DMS153 treated with DMSO at 0.1 percent for 48 hours (cell line): ENCODE measurements around the gene TRAPPC12.
"Not testable (repeated sequence)": the region's sequence is repeated elsewhere in the genome, so short reads cannot be mapped to it uniquely, and the experiment has no call there.

Experiments
- DNase-seq: peaks from one replicate; lab custom pipeline; 2025; ENCODE audit not compliant: unreplicated experiment; lab: John Stamatoyannopoulos, UW

The TRAPPC12 gene

DNA sequence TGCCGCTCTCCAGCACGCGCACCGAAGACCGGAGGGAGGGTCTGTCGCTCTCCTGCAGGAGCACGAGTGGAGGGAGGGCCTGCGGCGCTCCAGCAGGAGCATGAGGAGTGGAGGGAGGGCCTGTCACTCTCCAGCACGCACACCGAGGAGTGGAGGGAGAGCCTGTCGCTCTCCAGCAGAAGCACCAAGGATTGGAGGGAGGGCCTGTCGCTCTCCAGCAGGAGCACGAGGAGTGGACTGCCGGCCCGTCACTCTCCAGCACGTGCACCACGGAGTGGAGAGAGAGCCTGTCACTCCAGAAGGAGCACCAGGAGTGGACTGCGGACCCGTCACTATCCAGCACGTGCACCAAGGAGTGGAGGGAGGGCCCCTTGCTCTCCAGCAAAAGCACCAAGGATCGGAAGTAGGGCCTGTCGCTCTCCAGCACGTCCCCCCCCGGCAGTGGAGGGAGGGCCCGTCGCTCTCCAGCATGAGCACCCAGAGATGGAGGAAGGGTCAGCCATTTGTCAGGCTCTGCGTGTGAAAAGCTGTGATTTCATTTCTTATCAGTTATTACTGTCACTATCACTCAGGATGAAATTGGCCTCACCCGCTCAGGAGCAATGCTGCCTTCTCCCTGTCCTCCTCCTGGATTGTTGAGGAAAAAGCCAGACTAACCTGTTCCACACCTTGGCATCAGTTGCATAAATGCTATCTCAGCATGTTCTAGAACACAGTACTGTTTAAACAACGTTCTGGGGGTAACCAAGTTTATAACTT is 103.9 kb downstream of the TRAPPC12 start:
- DNase-seq, result peak; percentile 97

DNA sequence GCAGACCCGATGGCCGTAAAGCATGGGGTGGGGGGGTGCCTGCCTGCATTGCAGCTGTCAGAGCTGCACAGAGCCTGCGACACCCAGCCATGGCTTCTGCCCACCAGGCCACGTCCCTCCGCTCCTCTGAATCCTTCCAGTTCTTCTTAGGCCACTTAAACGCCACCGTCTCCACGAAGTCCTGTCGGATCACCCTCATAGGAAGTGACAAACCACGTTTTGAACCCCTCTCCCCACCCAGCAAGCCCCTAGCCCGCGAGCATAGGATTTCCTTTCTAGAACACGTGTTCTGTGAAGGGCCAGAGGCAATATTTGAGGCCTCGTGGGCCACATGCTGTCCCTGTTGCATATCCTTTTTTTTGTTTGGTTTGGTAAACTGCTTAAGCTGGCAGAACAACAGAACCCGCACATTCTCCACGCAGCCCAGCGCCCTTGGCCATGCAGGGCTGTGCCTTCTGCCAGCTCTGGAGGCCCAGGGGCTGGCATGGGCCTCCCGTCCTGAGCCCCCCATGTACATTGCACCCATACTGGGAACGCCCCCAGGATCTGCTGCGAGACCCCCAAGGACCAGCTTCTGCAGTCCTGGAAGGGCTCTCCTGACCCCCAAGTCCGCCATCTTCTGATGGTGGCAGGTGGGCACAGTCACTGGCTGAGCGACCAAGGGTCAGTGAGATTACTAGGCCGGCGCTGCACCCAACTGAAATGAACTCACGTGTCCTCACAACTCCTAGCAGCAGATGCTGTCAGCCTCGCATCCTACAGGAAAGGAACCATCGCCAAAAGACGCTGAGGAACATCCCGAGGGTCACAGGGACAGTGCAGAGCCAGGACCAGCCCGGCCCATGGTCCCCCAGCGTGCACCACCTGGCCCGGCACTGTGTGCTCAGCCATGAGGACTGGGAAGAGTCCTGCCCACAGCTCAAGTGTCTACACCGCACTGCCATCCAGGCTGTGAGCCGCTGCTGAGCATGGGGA is 104.8 kb downstream of the TRAPPC12 start:
- DNase-seq, result no peak

DNA sequence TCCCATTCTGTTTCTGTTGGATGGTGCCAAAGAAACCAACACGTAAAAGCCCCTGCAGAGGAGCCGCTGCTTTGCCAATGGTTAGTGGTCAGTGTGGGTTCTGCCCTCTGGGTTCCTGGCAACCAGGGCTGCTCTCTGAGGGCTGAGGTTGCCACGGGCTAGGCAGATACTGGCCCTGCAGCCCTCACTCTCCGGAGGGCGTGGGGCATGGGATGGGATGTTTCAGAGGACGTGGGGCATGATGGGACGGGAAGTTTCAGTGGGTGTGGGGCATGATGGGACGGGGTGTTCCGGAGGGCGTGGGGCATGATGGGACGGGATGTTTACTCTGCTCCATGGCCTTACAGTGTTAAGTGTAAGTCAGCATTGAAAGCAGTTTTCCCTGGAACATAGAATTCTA is 105.7 kb downstream of the TRAPPC12 start:
- DNase-seq, result no peak

DNA sequence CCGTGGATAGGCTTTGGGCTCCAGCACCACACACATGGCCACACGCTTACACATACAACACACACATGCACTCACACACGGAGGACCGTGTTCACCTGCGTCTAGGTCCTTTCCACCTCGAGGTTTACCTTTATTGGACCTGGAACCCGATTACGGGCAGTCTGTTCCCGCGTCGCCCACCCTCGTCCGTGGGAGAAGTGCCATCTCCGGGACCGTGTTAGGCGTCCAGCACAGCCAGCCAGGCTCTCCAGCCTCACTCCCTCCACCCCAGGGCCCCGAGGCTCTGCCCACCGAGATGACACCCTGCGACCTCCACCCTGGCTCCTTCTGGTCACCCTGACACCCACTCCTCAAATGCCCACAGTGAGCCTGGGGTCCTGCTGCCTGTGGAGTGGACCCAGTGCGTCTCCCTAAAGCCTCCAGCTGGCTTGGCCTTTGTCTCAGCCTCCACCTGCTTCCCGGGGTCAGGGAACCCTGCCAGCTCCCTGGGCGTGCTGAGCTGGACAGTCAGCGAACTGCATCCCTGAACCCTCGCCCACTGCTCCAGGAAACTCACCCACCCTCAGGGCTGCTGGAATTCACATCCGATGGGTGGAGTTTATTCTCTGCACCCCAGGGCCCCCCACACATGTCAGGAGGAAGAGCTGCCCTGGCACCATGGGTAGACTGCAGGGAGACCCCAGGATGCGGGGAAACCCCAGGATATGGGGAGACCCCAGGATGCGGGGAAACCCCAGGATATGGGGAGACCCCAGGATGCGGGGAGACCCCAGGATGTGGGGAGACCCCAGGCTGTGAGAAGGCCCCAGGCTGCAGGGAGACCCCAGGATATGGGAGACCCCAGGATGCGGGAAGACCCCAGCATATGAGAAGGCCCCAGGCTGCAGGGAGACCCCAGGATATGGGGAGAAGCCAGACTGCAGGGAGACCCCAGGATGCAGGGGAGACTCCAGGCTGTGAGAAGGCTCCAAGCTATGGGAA is 106.8 kb downstream of the TRAPPC12 start:
- no peak for DNase-seq

DNA sequence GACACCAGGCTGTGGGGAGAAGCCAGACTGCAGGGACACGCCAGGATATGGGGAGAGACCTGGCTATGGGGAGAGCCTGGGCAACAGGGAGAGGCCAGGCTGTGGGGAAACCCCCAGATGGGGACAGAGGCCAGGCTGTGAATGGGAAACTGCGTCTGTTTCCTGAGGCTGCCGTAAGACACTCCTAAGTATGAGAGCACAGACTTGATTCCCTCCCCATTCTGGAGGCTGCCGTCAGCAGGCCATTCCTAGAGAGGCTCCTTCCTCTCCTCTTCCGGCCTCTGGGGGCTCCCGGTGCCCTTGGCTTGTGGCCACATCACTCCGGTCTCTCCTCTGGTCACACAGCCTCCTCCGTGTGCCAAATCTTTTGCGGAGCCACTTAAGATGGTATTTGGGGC is 107.5 kb downstream of the TRAPPC12 start:
- no peak for DNase-seq

DNA sequence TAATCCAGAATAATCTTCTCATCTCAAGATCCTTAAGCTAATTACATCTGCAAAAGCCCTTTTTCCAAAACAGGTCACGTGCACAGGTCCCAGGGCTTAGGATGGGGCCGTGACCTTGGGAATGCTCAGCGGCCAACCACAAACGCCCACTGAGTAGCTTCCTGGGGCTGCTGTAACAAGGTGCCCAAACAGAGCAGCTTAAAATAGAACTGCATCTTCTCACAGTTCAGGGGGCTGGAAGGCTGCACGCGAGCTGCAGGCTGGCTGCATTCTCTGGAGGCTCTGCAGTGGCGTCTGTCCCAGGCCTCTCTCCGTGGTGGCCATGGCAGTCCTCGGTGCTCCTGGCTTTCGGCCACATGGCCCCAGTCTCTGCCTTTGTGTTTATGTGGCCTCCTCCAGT is 107.9 kb downstream of the TRAPPC12 start:
- DNase-seq, result no peak

DNA sequence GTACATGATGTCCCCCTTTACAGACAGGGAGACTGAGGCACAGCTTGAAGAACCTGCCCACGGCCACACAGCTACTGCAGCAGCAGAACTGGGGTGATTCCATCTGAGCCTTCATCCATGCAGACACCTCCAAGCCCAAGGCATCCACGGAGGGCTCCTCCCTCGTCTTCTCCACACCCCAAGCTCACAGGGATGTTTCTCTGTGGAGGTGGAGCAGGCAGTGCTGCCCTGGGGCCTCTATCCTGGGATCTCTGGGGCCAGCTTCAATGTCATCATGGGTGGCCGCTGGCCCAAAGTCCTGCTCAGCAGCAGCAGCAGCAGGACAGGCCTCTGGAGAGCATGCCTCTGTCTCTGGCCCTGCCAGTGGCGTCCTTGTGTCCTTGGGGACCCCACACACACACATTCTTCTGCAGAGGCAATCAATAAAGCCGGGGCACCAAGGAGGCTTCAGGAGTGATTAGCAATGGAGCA is 108.6 kb downstream of the TRAPPC12 start:
- no peak for DNase-seq

DNA sequence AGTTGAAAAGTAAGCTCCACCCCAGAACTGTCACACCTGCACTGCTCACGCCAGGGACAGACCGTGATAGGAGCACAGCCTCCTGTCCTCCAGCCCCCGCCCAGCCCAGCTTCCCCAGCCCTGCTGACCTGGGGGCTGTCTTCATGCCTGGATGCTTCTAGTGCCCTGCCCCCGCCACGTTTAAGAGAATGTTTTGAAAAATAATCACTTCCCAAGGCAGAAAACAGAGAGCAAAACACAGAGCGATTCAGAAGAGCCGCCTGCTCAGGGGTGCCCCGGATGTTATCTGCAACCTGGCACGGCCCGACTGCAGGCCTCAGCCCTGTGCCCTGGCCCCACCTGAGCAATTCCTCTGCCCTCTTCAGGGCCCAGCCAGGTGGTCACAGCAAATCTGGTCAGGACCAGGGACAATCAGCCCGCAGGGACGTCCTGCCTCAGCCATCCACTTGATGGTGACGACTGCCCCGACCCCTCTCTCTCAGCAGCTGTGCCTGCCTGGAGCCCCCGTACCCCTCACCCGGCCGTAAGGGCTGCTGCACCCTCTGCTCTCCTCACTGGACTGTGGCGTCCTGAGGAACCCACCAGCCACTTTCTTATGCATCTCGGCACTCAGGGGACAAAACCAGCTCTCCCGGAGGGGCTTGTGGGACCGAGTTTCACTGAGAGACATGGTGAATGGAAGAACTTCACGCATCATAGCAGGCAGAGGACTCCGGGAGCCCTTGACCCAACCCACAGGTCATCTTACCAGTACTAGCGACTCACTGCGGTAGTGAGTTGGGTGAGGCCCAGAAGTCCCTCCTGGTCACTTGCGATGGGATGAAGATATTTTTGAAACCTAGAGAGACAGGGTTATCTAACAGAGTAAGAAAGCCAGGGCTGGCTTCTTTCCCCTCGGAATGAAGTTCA is 109.6 kb downstream of the TRAPPC12 start:
- DNase-seq, result no peak

DNA sequence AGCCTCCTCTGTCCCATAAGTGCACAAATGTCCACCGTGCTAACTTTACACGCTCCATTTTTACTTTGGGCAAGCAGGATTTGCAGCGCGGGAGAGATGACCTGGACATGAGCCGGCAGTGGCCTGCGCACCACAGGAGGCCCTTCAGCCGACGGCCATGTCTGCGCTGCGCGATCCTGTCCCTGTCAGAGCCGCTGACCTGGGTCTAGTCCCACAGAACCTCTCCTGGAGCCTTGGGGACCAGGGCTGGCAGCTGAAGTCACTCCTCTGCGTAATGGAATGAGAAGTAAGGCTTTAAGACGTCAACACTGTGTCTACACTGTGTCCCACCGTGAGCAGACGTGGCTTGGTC is 110.2 kb downstream of the TRAPPC12 start:
- DNase-seq, result no peak

DNA sequence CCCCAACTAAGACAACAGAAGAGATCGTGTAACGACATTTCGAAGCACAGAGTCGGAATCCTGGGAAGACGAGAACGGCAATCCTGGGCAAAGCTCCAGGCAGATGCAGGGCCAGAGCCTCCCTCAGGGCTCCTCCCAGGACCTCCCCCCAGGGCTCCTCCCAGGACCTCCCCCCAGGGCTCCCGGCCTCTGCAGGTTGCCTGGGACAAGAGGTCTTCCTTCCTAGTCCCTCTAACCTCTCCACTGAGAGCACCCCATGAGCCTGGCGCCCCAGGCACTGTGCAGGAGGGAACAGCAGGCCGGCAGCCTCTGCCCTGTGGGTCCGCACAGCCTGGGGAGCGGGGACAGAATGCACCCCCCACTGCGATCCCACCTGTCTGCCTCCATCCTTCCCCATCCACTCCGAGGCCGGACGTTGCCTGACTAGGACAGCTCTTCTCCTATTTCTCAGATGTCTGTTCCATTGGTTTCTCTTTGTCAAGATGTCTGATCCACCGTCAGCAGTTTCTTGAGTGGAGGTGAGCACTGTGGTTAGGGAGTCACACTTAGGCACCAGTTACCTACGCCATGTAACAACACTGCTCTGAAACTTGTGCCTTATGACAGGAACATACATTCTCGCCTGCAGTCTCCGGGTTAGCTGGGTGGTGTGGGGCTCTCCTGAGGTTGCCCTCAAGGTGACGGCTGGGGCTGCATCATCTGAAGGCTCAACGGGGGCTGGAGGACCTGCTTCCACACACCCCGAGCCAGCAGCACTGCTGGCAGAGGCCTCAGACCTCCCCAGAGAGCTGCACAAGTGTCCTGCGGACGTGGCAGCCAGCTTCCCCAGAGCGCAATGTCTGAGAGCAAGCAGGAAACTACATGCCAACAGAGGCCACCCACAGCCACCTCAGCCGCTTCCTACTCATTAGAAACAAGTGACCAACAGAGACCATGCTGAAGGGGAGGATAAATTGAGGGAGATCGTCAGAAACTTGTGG is 111.0 kb downstream of the TRAPPC12 start:
- no peak for DNase-seq

DNA sequence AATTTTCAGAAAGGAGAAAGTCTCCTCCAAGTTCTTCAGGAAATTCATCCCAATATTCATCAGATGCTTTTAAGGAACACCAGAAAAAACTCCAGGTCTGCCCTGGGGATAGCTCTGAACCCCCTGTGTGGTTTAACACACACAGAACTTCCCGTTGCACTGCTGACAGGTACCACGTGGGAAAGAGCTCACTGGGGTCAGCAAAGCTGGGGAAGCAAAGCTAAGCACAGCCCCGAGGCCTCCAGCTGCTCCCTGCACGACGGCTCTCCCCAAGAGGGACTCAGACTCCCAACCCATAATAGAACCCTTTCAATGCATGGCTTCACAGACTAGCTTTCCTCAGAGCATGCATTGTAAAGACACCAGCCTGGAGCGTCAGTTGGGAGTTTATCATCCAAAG is 111.8 kb downstream of the TRAPPC12 start:
- DNase-seq, result no peak

DNA sequence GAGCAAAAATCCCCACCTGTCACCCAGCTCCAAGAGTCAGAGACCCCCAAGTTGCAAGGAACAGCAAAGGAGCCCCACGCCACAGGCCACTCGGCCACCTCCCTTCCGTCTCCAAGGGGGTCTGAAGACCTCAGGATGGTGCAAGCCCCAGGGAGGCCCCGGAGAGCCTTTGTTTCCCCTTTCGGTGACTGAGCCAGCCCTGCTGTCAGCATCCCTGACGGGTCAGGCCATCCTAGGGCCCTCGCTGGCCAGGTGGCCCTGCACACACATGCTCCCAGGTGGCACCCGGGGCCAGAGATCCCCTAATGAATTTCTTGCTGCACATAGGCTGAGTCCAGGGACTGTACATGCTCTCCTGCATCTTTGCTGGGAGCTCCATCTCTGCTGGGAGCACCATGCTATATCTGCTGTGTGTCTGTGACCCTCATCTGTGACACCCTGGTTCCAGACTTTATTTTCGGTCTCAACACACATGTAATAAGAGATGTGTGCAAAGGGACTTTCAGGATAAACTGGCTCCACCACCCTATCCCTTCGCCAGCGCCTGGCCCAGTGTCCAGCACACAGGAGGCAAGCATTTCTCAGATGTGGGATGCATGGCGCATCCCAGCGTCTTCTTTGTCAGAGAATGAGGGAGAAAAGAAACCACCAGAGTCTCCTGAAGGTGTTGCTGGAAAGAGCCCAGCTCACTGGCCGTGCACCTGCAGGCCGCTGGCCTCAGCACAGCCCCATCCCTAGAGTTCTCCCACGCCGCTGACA is 112.4 kb downstream of the TRAPPC12 start:
- no peak for DNase-seq

DNA sequence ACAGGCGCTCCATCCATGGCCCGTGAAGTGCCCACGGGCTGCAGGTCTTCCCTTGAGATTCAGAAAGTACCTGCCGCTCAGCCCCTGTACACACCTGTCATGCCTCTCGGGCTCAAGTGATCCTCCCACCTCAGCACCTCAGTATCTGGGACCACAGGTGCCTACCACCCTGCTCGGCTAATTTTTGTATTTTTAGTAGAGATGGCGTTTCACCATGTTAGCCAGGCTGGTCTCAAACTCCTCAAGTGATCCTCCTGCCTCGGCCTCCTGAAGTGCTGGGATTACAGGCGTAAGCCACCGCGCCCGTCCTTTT is 112.9 kb downstream of the TRAPPC12 start:
- not testable (repeated sequence) for DNase-seq

DNA sequence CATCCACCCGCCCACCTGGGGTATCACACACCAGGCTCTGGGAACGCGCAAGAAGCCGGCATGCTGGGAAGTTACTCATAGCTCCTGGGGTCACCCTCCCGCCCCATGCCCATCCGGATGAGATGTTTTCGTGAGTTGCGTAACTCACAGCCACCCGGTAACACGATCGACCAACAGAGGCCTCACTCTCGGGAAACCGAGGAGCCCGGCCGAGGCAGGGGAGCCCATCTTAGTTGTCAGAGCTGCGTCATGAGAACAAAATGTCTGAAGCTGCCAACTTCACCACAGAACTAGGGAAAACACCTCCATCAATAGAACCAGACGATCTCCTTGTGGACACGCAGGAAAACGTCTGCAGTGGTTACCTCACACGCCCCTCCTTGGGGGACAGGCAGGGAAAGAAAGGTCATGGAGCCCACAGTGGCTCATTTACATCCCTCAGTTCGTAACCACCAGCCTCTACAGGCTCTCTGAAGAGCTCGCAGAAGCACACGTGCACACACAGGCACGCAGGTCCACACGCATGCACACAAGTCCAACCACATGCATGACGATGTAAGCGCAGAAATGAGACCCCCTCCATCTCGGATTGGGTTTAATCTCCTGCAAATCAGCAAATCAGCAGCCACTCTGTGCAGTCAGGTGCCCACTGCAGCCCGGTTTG is 113.6 kb downstream of the TRAPPC12 start:
- no peak for DNase-seq

DNA sequence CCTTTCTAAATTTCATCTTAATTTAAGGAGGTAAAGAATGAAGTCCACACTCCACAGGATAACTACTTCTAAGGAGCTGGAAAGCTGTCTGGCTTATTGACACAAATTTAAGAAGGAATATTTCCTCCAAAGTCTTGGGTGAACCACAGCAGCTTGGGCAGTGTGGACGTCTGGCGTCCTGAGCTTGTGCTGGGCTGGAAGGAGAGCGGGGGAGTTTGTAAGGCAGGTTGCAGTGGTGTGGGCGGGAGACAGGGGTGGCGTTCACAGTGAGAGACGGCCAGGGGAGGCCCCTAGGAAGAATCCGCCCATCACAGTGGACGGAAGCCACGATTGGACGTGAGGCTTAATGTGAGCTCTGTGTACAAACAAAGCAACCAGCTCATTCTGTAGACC is 114.1 kb downstream of the TRAPPC12 start:
- no peak for DNase-seq

DNA sequence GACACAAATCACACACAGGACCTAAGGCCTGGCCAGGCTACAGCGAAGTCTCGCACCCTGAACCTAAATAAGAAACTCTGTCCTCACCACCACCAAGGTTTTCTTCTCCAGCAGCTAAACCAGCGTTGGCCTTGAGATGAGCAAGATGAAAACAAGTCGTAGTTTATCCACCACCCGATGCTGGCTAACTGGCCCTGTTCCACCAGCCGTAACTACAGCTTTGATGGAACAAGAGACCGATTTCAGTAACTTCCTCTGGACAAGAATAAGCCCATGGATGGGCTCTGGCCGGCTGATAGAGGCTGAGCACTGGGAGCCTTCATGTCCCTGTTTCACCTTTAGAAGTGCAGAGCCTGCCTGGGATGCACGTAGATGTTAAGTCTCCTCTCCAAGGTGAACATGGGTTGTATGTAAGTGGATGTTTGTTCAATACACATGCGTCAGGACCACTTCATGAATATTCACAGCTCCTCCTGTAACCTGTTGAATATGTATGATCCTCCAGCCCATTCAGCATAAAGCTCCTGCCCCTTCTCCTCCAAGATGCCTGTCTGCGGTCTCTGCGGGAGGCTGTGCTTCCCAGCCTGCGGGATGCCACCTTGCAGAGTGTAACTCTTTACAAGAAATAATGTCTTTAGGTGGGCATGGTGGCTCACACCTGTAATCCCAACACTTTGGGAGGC is 115.6 kb downstream of the TRAPPC12 start:
- DNase-seq, result no peak

DNA sequence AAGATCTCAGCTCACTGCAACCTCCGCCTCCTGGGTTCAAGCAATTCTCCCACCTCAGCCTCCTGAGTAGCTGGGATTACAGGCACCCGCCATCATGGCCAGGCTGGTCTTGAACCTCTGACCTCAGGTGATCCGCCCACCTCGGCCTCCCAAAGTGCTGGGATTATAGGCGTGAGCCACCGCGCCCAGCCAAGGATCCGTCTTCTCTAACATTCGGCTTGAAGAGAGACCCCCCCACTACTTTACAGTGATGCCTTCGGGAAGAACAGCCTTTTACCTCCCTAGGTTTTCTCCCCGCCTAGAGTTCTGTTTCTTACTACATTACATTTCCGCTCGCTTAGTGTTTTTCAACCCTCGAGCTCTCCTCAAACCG is 117.2 kb downstream of the TRAPPC12 start:
- DNase-seq, result not testable (repeated sequence)
